GM12872 (cell line): Measurements from ENCODE around the gene STK32C.

Source experiments
- CTCF ChIP-seq: IDR thresholded peaks from 3 replicates; pipeline ENCODE4 v1.5.1; 2011; ENCODE audit warnings: low read depth, mild to moderate bottlenecking, low read length, moderate library complexity; ENCODE audit not compliant: insufficient read depth

Gene STK32C

DNA sequence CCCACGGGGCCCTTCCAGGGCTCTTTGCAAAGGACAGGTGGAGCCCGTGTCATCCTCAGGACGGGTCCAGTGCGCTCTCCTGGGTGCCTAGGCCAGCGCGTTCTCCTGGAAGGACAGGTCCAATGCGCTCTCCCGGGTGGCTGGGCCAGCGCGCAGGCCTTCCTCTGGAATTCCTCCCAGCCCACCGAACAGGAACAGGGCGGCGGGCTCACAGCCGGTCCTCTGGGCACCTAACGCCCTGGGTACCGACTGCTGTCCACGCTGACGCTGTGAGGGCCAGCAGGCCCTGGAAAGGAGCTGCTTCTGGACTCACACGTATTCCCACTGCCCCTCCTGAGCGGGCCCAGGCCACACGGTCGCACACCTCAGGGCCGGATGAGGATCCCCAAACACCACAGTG lies 49.3 kb downstream of the STK32C start:
- TF ChIP-seq CTCF: no peak

DNA sequence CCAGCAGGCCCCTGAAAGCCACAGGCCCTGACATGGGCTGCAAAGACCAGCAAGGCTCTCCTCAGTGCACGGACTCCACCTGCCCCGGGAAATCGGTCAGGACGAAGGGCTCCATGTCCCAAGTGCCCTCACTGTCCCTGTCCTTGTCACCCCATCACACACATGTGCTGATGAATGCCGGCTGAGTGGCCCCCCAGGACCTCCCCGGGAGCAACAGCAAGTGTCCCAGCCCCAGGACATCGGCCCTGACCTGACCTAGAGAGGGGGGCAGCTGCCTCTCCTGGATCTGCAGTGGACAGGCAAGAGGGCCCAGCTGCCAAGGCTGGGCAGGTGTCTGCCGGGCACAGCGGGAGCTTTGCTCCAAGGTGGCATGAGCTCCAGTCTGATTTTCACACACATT lies 49.8 kb downstream of the STK32C start:
- no peak for TF ChIP-seq CTCF

DNA sequence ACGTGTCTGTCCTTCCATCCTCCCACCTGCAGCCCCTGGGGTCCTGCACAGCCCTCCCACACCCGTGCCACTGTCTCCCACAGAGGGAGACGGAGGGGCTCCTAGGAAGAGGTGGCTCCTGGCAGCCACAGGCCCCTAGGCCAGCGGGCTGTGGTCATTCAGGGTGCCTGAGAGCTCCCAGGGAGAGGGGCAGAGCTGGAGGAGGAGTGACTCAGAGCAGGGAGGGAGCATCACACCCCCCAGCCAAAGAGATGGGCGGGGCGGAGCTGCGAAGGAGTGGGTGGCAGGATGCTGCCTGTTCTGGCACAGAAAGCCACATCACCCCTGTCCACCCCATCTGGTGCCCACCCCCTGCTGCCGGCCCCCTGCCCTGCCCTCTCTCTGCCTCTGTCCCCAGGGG lies 50.5 kb downstream of the STK32C start:
- no peak for TF ChIP-seq CTCF

- no peak for TF ChIP-seq CTCF
Measured at GRCh38 chr10:132256866-132257265, 50.9 kb downstream of the STK32C start.

GRCh38 chr10:132255489-132256344 lies 52.0 kb downstream of the STK32C start:
- no peak for TF ChIP-seq CTCF

GRCh38 chr10:132254841-132255240 lies 52.9 kb downstream of the STK32C start:
- no peak for TF ChIP-seq CTCF

- no peak for TF ChIP-seq CTCF
Measured at GRCh38 chr10:132253092-132253687, 54.6 kb downstream of the STK32C start.
